CMK (cell line): ENCODE data around the gene GPR89B.
"Not testable (repeated sequence)": the region's sequence is repeated elsewhere in the genome, so short reads cannot be mapped to it uniquely, and the experiment has no call there.

ENCODE experiments used
- DNase-seq: peaks from one replicate; pipeline ENCODE4 v3.0.0-alpha.2; 2010; ENCODE audit warnings: low read depth

The GPR89B gene

GRCh38 chr1:148032690-148033089 lies 104.5 kb downstream of the GPR89B start:
- not testable (repeated sequence) for DNase-seq

- DNase-seq, result not testable (repeated sequence)
Observed at GRCh38 chr1:148033147-148033546, 104.9 kb downstream of the GPR89B start.

- not testable (repeated sequence) for DNase-seq
Observed at GRCh38 chr1:148037850-148038461, 109.7 kb downstream of the GPR89B start.

- peak; percentile 69 for DNase-seq
Observed at GRCh38 chr1:148038462-148039333, 110.5 kb downstream of the GPR89B start.
